GM19351 (cell line): ENCODE results near the gene CFHR2.
A peak's percentile ranks its signal among the peaks of the same experiment; 100 is the strongest.
"Not testable (repeated sequence)": the region's sequence is repeated elsewhere in the genome, so short reads cannot be mapped to it uniquely, and the experiment has no call there.

Experiments
- ATAC-seq: cut with Tn5 transposase; IDR thresholded peaks from one replicate; pipeline ENCODE4 v1.9.1; 2021; ENCODE audit warnings: mild to moderate bottlenecking, moderate library complexity; ENCODE audit not compliant: unreplicated experiment

The CFHR2 gene

GRCh38 chr1:196943568-196943967 is at the start of gene CFHR2:
Gene CFHR2 (plus strand): TSS chr1:196943738. CDS start chr1:196943881, 143 bp downstream.
- ATAC-seq, result not testable (repeated sequence)

- no peak for ATAC-seq
These were observed 47.2 kb upstream of the CFHR2 start for GRCh38 chr1:196896355-196896754.

GRCh38 chr1:196897158-196897828 is 46.2 kb upstream of the CFHR2 start:
- ATAC-seq, result no peak

GRCh38 chr1:196902344-196902743 is 41.2 kb upstream of the CFHR2 start:
- no peak for ATAC-seq

- ATAC-seq, result no peak
These were observed 33.3 kb upstream of the CFHR2 start for GRCh38 chr1:196910215-196910614.

DNA sequence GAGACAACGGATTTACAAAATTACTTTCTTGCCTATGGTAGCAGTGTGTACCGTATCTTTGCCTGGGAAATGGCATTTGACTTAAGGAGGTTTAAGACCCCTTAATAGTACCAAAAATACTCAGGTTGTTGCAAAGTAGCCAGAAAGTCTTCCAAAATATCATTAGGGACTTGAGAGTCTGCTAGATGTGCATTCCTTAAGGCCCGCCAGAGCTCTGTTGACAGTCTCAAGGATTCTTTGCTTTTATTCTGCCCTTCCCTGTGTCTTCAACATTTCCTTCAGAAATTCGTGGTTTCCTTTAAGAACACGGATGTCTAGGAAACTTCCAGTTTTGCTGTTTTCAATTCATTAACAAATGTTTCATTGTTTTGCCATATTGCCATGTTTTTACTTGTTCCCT is 31.3 kb upstream of the CFHR2 start:
- not testable (repeated sequence) for ATAC-seq

DNA sequence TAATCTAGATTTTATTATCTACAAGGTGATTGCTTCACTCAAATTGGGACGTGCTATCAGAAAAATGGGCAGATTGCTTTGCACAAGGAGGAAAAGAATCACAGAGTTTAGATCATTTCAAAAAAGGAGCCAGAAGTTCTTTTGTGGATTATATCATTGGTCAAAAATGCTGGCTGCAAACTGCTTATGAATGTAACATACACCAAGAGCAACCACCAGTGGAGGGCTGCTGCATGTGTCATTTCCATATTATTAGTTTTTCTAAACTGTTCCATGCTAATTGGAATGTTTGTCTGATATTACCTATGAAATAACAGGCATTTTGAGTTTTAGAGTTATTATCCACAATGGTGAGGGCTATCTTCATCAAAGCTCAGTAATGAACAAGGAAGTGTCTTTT is 16.7 kb upstream of the CFHR2 start:
- ATAC-seq, result not testable (repeated sequence)

GRCh38 chr1:196932853-196933252 is 10.7 kb upstream of the CFHR2 start:
- ATAC-seq, result not testable (repeated sequence)

GRCh38 chr1:196933531-196934189 is 9.9 kb upstream of the CFHR2 start:
- ATAC-seq, result no peak

- ATAC-seq, result not testable (repeated sequence)
These were observed 2.1 kb upstream of the CFHR2 start for GRCh38 chr1:196941474-196941873.

- peak; percentile 88 for ATAC-seq
These were observed 8.3 kb downstream of the CFHR2 start for GRCh38 chr1:196951711-196952394.

DNA sequence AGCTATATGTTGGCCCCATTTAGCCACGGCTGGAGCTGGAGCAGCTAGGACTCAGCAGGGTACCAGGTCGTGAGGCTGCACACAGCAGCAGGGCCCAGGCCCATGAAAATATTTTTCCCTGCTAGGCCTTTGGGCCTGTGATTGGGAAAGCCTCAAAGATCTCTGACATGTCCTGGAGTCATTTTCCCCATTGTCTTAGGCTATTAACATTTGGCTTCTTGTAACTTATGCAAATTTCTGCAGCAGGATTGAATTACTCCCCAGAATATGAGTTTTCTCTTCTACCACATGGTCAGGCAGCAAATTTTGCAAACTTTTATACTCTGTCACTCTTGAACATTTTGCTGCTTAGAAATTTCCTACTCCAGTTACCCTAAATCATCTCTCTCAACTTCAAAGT is 11.2 kb downstream of the CFHR2 start:
- ATAC-seq, result no peak

DNA sequence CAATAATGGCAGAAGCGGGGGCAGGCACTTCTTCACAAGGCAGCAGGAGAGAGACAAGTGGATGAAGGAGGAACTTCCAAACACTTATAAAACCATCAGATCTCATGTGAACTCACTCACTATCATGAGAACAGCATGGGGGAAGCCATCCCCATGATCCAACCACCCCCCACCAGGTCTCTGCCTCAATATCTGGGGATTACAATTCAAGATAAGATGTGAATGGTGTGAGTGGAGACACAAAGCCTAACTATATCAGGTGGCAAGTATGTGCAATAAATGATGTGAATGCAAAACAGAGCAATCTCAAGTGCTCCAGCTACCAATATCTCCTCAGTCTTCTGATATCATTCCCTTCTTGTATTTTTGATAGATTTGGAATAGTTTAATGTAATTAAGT is 12.4 kb downstream of the CFHR2 start:
- no peak for ATAC-seq

DNA sequence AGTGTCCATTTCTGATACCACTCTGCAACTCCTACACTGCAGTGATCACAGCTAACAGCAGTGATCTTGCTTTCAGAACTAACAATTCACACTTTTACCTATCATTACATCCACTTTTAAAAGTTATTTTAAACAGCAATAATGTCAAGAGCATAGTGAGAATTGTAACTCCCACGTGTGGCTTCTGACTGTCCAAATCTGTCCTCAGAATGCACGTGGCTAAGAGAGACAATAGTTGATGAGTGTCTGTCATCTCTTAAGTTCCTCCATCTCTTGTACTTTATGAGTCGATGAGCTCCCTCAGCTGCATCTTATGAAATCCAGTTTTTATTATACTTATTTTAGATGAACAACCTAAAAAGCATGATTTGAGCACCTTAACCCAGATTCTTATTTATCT is 17.3 kb downstream of the CFHR2 start:
- ATAC-seq, result peak; percentile 94

DNA sequence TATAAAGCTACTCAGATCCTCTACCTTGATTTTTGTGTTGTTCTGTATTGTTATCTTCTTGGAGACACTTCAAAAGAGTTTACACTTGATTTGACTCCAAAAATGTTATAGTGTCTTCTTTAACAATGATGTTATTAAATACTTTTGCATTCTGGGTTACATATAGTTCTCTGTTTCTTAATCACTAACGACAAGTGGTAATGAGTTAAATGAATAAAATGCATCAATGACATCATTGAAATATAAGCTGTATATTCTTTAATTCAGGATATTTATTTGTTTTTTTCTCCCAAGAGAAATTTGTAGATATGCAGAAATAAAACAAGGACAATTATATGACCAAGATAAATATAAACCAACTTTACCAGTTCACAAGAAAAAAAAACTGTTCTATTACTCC is 26.6 kb downstream of the CFHR2 start:
- no peak for ATAC-seq

- no peak for ATAC-seq
These were observed 32.7 kb downstream of the CFHR2 start for GRCh38 chr1:196976278-196976677.

DNA sequence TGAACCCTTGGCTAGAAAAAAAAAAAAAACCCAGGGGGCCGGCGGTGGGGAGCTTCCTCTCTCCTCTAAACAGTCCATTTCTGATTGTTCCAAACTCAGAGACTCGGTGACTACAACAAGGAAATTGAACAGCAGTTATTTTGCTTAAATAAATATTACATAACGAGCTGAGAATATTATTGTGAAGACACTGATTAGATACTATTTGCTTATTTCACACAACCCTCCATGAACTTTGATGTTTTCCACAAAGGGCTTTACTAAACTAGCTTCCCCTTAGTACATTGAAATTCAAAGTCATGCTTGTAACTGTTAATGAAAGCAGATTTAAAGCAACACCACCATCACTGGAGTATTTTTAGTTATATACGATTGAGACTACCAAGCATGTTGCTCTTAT is 33.7 kb downstream of the CFHR2 start, which contains the start of gene CFHR5:
TSS of gene CFHR5 (plus strand) at position 279 of the 400 bp plus-strand sequence. CDS start at position 388, 109 bp downstream.
- no peak for ATAC-seq

GRCh38 chr1:196980859-196981258 is 37.3 kb downstream of the CFHR2 start:
- ATAC-seq, result no peak

DNA sequence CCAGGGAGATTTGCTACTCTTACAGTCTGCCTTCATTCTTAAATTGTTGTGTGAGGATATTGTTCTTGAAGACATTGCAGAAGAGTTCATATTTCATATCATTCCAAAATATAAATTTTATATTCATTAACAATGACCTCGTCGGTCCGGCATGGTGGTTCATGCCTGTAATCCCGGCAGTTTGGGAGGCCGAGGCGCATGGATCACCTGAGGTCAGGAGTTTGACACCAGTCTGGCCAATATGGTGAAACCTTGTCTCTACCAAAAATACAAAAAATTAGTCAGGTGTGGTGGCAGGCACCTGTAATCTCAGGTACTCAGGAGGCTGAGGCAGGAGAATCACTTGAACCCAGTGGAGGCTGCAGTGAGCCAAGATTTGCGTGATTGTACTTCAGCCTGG is 38.7 kb downstream of the CFHR2 start:
- ATAC-seq, result not testable (repeated sequence)

- not testable (repeated sequence) for ATAC-seq
These were observed 48.5 kb downstream of the CFHR2 start for GRCh38 chr1:196991919-196992651.

- no peak for ATAC-seq
These were observed 50.4 kb downstream of the CFHR2 start for GRCh38 chr1:196993916-196994315.
